GM12892 (cell line): ENCODE measurements around the gene MSH4.

Experiments
- POLR2A ChIP-seq: IDR thresholded peaks from 2 replicates; pipeline ENCODE4 v1.6.1; 2011; ENCODE audit warnings: low read depth, low read length, control low read depth
- POLR2AphosphoS5 ChIP-seq: IDR thresholded peaks from 2 replicates; pipeline ENCODE4 v1.6.1; 2011; ENCODE audit warnings: low read depth, low read length, control low read depth
- TAF1 ChIP-seq: IDR thresholded peaks from 2 replicates; pipeline ENCODE4 v1.6.1; 2011; ENCODE audit warnings: low read depth, mild to moderate bottlenecking, control low read depth, low read length, borderline replicate concordance

DNA sequence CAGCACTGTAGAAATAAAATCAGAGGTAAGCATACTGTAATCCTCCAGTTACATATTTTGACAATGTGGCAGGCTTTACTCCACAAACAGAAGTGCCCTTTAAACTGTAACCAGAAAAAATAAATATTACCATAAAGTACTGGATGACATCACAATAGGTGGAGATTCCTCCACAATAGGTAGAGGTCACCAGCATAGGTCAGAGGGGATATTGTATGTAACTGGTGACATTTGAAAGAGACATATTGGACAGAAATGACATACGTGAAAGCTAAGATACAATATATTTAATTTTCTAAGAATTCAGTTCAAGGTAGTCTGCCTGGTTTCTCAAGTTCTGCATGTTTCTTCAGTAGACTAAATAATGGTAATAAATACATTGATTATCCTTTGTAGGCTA is 135.6 kb downstream of the MSH4 start, which contains the start of gene ASB17:
- TF ChIP-seq POLR2A (no peak), POLR2AphosphoS5 (no peak), TAF1 (no peak)
